ENCODE results near the gene DIP2C. TPM values are rescaled to one million over a fixed set of nuclear protein-coding genes. Genes with fewer than 3 reads are reported as not detected.
"Not testable (repeated sequence)": the region's sequence is repeated elsewhere in the genome, so short reads cannot be mapped to it uniquely, and the experiment has no call there.

DIP2C gene
- total RNA-seq, 1 donor from 2014 or later: 3.6 TPM

DNA sequence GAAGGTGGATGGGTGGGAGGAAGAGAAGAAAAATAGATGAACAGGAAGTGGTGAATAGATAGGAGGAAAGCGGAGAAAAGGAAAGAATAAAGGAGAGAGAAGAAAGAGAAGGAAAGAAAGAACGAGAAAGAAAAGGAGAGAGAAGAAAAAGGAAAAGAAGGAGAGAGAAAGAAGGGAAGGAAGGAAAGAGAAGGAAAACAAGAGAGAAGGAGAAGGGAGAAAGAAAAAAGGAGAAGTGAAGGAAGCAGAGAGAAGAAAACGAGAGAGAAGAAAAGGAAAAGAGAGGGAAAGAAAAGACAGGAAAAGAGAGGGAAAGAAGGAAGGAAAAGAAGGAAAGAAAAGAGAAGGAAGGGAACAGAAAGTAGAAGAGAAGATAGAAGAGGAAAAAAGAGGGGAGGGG lies 211.8 kb downstream of the DIP2C start:
- no peak for ATAC-seq

DNA sequence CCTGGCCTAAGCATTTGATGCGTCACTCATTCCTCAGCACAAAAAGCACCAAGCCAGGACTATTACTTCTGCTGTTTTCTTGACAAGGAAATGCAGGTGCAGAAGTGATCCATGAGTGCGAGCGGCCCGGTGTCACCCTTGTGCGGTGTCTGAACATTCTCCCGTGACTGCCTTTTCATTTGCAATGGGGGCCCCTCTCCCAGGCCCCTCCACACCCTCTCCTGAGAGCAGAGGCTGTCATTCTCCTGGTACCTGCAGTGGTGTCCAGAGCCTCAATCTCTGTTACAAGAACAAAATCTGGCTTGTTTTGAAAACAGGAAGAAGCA lies 213.1 kb downstream of the DIP2C start:
- no peak for ATAC-seq

DNA sequence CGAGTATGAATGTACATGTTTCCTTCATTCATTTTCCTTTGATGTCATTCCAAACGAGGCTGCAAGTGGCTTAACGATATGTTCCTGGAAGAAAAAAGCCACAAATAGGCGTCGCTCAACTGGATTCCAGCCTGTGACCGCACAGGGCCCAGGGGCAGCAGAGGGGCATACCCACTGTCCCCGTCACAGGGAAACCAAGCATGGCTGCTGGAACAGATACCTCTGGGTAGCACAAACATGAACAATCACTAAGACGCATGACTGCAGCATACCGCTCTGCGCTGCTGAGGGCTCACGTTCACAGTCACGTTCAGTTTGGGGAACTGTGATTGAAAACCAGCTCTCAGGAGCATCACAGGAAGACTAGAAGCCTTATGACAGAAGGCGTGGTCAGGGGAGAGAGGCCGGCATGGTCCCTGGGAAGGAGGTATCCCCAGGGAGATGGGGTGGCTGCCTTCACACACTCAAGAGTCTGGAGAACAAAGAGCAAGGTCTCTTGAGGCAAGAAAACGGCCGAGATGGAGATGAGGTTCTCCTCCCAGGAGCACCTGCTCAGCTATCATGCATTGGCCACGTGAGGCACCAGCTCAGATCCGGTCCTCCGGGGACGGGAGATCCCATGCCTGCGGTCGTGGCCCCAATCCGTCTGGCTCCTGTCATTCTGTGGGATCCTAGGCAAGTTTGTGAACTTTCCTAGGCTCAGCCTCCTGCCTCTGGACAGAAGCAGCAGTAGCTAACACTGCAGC lies 213.6 kb downstream of the DIP2C start:
- peak; percentile 53 for ATAC-seq

DNA sequence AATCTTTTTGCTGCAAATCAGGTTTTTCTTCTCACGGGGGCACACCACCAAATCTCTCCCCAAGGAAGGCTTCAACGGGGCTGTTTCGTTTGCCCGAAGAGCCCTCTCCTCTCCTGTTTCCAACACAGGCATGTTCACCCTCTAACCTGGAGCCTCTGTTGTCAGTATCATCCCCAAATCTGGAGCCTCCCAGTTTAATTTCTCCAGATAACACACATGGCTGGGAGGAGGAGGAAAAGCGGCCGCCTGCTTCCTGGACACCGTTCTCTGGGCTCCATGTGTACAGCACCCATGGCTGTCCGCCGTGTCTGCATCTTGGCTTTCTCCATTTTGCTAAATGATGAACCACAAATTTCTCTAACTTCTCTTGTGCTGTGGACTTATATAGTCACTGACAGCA lies 214.5 kb downstream of the DIP2C start:
- ATAC-seq: no peak

DNA sequence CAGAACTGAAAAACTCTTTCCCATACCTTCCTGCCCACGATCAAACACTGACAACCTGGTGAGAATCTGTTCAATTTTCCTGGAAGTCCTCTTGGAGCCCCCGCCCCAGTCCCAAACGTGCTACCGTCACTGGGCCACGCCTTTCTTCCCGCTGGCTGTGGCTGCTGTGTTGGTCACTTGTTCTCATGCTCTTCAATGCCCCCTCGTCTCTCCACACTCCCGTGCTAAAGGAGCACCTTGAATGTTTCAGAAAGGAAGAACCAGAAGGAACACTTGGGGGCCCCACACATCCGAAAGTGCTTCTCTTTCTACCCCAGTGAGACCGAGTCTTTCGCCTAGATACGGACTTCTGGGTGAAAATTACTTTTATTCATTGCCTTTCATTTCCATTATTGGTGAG lies 215.1 kb downstream of the DIP2C start:
- ATAC-seq: no peak

DNA sequence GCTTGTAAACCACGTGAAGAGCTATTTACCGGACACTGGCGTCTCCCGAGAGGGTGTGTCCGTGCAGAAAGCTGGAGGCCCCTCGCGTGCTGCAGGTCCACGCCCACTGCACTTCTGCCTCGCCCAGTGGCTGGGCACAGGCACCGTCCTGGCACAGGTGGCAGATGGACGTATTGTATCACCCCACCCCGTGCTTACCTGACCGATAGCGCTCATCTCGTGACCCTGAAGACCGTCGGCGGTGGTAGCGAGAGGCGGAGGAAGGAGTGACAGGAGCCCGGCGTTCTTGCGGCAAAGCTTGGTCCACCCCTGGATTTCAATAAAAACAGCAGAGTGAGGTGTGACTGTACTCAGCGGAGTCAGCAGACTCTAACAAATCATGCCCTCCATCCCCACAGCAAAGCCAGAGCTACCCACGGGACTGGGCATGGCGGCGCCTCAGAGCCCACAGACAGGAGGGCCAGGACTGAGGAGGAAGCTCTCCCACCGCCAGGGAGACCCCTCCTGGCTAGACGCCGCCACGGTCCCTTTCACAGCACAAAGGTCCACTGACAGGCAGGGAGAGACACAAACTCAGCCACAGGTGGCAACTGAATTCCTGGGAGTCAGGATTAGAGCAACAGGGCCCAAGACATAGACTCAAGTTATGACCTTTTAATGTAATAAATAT lies 217.1 kb downstream of the DIP2C start:
- no peak for ATAC-seq

DNA sequence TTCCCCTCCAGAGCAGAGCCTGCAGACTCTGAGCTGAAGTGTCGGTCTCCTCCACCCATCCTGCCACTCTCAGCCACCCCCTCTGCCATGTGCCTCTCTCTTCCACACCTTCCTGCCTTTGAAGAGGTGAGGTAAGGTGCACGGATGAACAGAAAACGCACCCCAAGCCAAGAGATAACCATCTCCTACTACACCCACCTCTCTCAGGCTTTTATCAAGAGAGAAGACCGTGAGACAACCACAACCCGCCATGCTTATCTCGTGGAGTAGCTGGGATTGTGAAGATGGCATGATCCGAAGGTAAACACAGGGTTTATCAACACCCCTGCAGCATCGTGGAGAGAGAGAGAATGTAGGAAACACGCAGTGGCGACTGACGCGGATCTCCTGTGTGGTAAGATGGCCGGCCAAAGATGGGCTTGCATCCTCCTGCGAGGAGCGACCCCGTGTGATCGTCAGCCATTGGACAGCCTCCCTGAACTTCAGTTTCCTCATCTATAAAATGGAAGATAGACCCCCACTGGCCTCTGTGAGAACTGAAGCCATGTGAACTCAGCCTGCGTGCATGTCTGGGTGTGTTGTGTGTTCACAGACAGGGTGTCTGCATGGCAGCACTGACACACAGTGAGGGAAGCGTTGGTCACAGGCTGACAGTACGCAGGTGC lies 219.0 kb downstream of the DIP2C start:
- ATAC-seq: no peak

DNA sequence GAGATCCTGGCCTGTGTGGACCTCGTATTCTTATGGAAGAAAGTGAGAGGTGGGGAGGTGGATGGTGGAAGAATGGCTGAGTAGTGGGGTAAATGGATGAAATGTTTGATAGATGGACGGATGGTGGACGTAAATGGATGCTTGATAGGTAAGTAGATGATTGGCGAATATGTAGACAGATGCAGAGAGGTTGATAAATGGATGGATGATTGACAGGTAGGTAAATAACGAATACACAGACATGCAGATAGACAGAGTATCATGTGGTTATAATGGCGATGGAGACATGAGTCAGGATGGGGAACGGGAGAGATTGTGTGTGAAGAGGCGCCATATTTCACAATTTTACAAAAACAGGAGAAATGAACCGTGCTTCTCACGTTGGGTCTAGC lies 219.5 kb downstream of the DIP2C start:
- ATAC-seq: no peak

DNA sequence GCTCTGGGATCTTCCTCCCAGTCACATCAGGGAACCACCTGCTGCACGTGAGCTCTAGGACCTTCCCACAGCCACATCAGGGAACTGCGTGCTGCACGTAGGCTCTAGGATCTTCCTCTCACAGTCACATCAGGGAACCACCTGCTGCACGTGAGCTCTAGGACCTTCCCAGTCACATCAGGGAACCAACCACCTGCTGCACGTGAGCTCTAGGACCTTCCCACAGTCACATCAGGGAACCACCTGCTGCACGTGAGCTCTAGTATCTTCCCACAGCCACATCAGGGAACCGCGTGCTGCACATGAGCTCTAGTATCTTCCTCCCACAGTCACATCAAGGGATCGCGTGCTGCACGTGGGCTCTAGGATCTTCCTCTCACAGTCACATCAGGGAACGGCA lies 229.7 kb downstream of the DIP2C start:
- no peak for ATAC-seq

DNA sequence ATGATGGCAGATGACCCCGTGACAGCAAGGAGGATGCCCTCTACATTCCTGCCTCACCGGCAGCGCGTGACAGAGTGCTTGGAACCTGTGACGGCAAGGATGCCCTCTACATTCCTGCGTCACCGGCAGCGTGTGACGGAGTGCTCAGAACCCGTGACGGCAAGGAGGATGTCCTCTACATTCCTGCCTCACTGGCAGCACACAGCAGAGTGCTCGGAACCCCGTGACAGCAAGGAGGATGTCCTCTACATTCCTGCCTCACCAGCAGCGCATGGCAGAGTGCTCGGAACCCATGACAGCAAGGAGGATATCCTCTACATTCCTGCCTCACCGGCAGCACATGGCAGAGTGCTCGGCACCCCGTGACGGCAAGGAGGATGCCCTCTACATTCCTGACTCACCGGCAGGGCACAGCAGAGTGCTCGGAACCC lies 231.0 kb downstream of the DIP2C start:
- ATAC-seq: peak; percentile 52

DNA sequence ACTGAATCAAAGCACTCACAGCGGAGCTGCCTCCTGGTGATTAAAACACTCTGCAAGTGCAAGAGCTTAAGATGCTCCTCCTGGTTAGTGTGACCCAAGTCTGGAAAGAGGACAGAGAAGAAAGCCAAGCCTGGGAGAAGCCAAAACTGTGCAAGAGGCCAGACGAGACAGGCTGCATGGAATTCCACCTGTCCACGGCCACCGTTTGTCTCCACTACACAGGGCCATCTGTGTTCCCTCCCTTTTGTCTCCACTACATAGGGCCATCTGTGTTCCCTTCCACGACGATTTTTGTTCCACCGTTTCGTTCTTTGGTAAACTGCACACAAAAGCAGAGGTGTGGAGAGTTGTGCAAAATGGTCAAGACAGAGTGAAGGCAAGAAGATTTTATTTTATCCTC lies 233.0 kb downstream of the DIP2C start:
- no peak for ATAC-seq

DNA sequence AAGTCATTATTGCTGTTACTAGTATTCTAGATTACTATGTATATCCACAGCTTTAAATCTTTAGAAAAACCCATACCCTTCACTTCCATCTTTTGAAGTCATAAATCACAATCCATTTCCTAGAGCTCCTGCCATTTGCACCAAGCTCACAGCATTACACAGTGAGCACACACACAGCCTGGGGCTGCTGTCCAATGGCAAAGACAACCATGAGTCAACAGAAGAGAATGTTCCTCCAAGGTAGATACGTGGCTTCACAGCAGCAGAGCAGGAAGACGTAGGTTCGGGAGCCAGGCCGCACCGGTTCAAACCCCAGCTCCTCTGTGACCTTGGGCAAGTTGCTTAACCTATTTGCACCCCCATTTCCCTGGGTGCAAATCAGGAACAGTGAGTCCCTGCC lies 234.6 kb downstream of the DIP2C start:
- ATAC-seq: peak; percentile 87

DNA sequence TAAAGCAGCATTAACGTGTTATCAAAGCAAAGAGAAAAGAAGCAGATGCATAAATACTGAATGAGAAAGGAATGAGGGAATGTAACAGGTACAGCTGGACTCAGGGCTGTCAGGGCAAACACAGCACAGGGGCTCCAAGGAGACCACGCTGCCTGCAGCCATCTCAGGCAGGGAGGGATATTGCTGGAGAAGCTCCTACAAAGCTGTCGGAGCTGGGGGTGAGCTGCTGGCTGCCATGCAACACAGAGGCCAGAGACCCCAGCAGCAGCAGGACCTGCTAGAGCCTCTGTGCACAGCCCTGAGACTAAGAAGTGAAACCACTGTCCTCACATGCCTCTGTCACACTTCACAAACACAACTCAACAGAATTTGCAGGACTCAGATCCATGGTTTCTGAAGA lies 235.8 kb downstream of the DIP2C start:
- ATAC-seq: no peak

DNA sequence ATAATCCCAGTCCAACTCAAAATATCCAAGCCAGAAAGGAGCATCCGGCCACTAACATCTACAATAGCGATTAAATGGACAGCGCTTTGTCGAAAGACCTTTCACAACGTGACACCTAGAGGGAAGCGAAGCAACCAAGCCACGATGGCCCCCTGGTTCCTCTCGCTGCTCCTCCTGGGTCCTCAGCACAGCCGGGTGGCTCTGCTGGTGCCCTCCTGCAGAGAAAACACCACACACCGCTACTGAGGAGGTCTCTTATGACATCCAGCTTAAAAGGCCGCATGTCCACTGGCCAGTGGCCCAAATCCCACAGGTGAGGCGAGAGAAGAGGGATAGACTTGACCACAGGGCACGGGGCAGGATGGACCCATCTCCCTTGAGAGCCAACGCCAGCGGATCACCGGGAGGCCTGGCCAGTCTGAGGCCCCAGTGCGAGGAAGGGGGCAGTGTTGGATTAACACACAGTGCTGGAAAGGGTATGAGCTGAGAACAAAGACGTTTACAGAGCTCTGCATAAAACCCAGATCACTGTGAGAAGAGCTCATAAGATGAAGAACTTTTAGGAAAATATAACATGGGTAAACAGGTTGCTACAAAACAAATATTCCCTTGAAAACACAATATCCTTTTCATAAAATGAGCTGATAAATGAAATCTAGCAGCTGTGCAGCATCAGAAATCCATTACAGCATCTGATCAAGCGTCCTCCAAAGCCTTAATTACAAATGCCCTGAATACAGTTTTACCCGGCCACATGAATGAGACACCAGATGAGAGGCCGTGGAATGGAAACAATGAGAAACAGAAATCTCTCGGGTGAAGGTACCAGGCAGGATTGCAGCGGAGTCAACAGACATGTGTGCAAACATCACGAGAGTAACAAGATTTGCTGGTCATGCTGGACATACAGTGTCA lies 236.7 kb downstream of the DIP2C start:
- no peak for ATAC-seq

DNA sequence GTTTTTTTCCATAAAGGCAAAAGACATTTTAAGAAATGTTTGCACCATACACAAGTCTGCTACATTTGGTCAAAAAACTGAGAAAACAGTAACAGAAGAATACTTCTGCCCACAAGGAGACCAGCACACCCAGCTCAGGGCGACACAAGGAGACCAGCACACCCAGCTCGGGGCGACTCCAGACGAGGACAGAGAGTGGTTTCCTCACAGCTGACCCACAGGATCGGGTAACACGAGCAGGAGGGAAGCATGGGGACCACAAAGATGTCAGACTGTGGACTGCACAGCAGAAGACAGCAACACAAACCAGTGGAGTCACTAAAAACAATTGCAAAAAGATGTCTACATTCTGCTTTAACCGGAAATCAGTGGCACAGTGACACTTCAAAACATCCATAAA lies 237.6 kb downstream of the DIP2C start:
- no peak for ATAC-seq

DNA sequence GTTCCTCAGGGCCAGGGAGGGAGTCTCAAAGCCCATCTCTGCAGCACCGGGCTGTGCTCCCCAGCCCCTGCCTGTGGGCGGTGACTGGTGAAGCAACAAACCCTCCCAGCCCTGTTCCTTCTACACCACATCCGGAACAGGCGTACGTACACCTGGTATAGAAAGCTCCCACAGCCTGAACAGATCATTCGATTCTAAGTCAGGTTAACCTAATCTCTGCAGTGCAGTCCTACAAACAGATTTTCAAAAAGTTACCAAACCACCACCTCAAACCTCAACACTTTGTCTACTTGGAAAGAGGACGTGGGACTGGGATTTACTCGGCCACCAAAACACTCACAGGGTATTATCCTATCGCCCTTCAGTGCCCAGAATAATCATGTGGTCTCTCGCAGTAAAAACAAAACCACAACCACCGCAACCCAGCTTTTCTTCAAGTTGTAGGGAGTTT lies 238.4 kb downstream of the DIP2C start:
- peak; percentile 62 for ATAC-seq

DNA sequence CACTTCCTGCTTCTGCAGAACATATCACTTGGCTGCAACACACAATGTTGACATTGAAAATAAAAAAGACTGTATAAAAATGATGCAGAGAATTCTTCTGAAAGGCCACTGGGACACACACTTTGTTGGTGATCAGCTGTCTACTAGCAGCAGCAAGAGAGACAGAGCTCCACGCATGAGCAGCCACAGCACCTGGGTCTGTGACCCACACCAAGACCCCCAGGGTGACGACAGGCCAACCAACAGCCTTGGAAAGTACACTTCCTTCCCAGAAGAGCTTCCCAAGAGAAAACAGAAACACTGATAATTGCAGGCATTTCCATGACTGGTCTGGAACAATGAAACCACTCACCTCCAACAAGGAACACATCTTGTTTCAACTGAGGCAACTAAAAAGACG lies 239.0 kb downstream of the DIP2C start:
- no peak for ATAC-seq

DNA sequence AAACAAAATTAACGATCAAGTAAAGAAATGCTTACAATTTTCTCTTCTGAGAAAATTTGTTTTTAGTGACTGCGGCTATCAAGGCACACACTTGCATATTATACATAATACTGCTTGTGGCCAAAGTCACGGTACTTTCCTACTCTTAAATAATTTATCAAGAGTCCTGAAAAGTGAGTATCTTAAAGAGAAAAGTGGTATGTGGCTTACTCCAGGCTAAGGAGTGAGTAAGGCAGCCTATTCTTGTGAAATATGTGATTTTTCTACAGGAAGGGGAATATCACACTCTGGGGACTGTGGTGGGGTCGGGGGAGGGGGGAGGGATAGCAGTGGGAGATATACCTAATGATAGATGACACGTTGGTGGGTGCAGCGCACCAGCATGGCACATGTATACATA lies 240.1 kb downstream of the DIP2C start:
- ATAC-seq: not testable (repeated sequence)

DNA sequence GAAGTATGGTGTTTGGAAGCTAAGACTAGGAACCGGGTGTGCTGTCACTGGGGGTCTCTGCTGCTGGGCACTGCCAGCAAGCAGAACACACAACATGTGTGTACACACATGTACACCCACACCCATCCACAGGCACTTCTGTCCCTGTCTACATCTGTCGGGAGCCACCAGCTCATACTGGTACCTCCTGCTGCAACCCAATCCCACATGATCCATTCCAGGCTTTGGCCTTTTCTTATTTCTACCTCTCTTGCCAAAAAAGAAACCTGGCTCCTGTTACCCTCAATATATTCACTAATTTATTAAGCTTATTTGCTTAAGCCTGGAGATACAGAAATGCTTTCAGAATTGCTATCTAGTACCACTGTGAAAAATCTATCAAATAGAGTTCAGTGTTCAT lies 246.0 kb downstream of the DIP2C start:
- no peak for ATAC-seq

DNA sequence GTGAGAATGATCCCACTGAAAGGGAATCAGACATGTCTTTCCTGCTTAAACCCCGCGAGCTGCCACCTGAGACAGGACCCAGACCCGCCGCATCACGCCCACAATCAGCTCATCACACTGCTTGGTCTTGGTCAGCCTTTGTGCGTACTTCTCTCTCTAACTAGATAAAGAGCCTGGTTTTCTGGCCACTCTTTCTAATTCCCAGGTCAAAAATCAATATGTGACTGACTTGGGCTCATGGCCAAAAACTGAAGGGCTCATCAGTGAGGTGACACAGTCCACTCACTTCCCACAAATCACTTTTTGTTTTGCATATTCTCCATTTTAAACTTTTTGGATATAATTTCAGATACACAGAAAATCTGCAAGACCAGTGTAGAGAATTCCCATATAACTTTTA lies 247.3 kb downstream of the DIP2C start:
- no peak for ATAC-seq

DNA sequence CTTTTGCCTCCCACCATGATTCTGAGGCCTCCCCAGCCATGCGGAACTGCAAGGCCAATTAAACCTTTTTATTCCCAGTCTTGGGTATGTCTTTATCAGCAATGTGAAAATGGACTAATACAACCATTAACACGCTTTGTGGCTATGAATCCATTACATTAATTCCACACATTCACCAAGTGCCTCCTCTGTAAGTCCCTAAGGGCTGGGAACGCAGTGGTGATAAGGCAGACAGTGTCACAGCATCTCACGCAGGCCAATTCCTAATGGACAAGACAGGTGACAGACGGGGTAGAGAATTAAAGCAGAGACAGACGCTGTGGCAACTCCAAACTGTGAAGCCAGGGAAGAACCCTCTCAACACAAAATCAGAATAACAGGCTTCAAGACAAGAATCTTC lies 247.8 kb downstream of the DIP2C start:
- ATAC-seq: no peak

DNA sequence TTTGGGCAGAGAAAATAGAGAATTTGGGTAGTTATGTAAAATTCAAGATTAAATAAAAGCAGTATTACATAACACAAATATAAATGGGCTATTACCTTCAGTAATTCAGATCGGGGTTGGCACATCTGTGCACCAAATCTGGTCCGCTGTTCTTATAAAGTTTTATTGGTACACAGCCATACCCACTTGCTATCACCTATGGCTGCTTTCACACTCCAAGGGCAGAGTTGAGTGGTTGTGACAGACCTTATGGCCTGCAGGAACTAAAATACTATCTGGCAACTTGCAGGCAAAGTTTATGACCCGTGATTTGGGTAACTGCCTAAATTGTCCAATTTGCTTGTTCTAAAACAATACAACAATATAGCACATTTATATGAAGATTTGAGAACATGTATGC lies 249.3 kb downstream of the DIP2C start:
- ATAC-seq: no peak
